Testis (tissue), 2 donors: ENCODE data around the gene TIMP2.

Experiments used
- CTCF ChIP-seq, 3 experiments: fragments of 450-650 bp in 2 of 3; fragments of 200-600 bp in 1 of 3; sonication (generic) in 1 of 3; IDR thresholded peaks; one replicate each; pipeline ENCODE4 v1.5.1; 2016 to 2019; ENCODE audit warnings: antibody characterized with exemption in 3 of 3, mild to moderate bottlenecking in 2 of 3, moderate library complexity in 1 of 3
- POLR2A ChIP-seq: fragments of 450-650 bp; IDR thresholded peaks from one replicate; pipeline ENCODE4 v1.6.1; 2017; ENCODE audit warnings: antibody characterized with exemption, mild to moderate bottlenecking, moderate library complexity

- TF ChIP-seq POLR2A, result no peak
- TF ChIP-seq CTCF (IDR thresholded peaks at IDR 0.05), result no peak
Observed at GRCh38 chr17:78819402-78819801, 105.8 kb downstream of the TIMP2 start.
